DND-41 (cell line): ENCODE results near the gene TMEM269.

Source experiments
- EZH2 ChIP-seq: IDR thresholded peaks from 3 replicates; pipeline ENCODE4 v1.6.1; 2012; ENCODE audit warnings: borderline replicate concordance, low read depth, mild to moderate bottlenecking, moderate library complexity, low read length, inconsistent platforms; ENCODE audit not compliant: severe bottlenecking
- TF ChIP-seq, protein P1 (sequence below): IDR thresholded peaks from 2 replicates; pipeline ENCODE4 v1.5.1; 2012; ENCODE audit warnings: borderline replicate concordance, low read length, moderate library complexity, mild to moderate bottlenecking; ENCODE audit not compliant: poor library complexity, severe bottlenecking; ENCODE audit errors: extremely low read depth

DNA sequence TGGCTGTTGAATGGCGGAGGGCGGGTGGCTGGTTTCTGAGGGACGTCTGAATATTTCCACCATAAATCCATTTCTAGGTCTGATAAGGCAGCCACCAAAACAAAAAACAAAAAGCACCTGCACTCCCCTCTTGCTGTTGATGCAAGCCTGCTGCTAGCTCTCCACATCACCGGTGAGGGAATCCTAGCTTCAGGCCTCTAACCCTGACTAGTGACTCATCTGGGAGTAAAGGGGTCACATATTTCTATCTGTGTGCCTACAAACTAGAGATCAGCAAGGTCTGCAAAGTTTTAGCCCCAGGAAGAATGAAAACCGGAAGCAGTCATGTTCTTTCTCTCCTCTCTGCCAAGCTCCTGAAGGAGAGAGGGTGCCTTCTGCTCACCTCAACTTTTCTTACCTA is 21.8 kb downstream of the TMEM269 start:
- TF ChIP-seq, protein P1, sequence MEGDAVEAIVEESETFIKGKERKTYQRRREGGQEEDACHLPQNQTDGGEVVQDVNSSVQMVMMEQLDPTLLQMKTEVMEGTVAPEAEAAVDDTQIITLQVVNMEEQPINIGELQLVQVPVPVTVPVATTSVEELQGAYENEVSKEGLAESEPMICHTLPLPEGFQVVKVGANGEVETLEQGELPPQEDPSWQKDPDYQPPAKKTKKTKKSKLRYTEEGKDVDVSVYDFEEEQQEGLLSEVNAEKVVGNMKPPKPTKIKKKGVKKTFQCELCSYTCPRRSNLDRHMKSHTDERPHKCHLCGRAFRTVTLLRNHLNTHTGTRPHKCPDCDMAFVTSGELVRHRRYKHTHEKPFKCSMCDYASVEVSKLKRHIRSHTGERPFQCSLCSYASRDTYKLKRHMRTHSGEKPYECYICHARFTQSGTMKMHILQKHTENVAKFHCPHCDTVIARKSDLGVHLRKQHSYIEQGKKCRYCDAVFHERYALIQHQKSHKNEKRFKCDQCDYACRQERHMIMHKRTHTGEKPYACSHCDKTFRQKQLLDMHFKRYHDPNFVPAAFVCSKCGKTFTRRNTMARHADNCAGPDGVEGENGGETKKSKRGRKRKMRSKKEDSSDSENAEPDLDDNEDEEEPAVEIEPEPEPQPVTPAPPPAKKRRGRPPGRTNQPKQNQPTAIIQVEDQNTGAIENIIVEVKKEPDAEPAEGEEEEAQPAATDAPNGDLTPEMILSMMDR = no peak
- no peak for TF ChIP-seq EZH2
